ENCODE results near the gene RAB3B. TPM values are rescaled to one million over a fixed set of nuclear protein-coding genes. Genes with fewer than 3 reads are reported as not detected.

Gene RAB3B
- total and polyA plus RNA-seq, 9 of the 15 experiments (the other 6 are each of a cell fraction or from before 2014, with no cell fraction given): 0.07 to 0.47 (median 0.27) TPM

- no peak for TF ChIP-seq CHD7 (IDR thresholded peaks at IDR 0.05; ENCODE audit: low read depth, low read length)
- no peak for TF ChIP-seq GABPB1 (CRISPR knock-in tag; IDR thresholded peaks at IDR 0.05)
- TF ChIP-seq BRD4 (IDR thresholded peaks at IDR 0.05): no peak
- TF ChIP-seq CAMTA2 (CRISPR knock-in tag; conservative IDR thresholded peaks at IDR 0.05): no peak
- no peak for TF ChIP-seq SNAPC5 (CRISPR knock-in tag; IDR thresholded peaks at IDR 0.05)
- no peak for TF ChIP-seq RCOR1 (IDR thresholded peaks at IDR 0.05; ENCODE audit: borderline replicate concordance in 1 of 2, low read depth in 2 of 2, low read length in 2 of 2)
- TF ChIP-seq SIX5 (IDR thresholded peaks at IDR 0.05; ENCODE audit: borderline replicate concordance in 1 of 2, insufficient read depth in 1 of 2, low read depth in 1 of 2, low read length in 2 of 2): no peak
- TF ChIP-seq ELK3 (CRISPR knock-in tag; IDR thresholded peaks at IDR 0.05): no peak
- TF ChIP-seq PCBP2 (IDR thresholded peaks at IDR 0.05; ENCODE audit: low read depth, low read length, poor library complexity, severe bottlenecking): no peak
- TF ChIP-seq NCOR1 (IDR thresholded peaks at IDR 0.05): no peak
These were observed 3.8 kb downstream of the RAB3B start (continued) for GRCh38 chr1:51986718-51987117.
